Right forelimb (tissue), 1 donor: ENCODE data around the gene ARFGAP2.

Experiments
- DNase-seq: peaks from one replicate; pipeline ENCODE4 v3.0.0-alpha.2; 2018

ARFGAP2 gene

GRCh38 chr11:47166368-47166767 lies 10.3 kb downstream of the ARFGAP2 start:
- no peak for DNase-seq

DNA sequence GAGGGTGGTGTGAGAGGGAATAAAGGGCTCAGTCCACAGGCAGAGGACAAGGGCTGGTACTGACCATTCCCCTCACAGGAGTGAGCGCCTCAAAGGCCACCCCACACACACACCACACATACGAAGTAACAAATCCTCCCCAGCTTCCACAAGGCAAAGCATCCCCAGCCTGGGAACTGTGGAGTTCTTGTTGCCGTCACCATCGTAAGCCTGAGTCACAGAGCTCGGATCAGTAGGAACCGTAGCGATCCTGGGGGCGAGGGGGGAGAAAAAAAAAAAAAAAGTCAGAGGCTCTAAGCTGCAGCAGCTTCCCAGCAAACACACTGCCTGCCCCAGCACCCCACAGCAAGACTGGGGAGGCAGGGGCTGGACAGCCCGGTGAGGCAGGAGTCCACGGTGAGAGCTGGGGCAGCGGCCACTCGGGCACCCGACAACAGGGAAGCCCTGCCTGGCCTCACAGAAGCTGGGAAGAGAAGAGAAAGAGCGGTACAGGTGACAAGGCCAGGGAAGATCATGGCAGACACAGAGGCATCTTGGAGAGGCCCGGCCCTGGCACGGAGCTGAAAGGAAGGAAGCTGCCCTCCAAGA lies 11.3 kb downstream of the ARFGAP2 start:
- DNase-seq: no peak

GRCh38 chr11:47164321-47164720 lies 12.4 kb downstream of the ARFGAP2 start:
- no peak for DNase-seq

GRCh38 chr11:47163898-47164297 lies 12.8 kb downstream of the ARFGAP2 start:
- no peak for DNase-seq

- DNase-seq: no peak
These were observed 13.5 kb downstream of the ARFGAP2 start for GRCh38 chr11:47163193-47163592.

DNA sequence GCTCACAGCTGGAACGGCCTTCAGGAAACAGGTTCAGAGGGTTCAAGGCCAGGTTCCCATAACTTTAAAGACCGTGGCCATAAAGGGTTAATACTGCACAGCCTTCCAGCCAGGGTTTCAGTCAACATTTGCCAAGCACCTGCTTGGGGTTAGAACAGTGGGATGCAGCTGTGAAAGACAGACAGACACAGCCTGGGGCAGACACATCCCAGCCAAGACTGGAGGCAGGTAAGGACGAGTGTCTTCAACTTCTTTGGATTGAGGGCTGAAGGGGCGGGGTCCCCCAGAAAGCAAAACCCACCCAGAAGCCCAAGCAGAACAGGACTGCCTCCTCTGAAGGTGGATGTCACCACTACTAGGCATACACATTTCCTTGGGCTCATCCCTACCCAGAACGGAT lies 14.3 kb downstream of the ARFGAP2 start:
- no peak for DNase-seq

- no peak for DNase-seq
These were observed 14.8 kb downstream of the ARFGAP2 start for GRCh38 chr11:47161890-47162289.

- peak; percentile 86 for DNase-seq
These were observed 15.4 kb downstream of the ARFGAP2 start for GRCh38 chr11:47161134-47161854.

GRCh38 chr11:47160753-47161133 lies 15.9 kb downstream of the ARFGAP2 start:
- no peak for DNase-seq

DNA sequence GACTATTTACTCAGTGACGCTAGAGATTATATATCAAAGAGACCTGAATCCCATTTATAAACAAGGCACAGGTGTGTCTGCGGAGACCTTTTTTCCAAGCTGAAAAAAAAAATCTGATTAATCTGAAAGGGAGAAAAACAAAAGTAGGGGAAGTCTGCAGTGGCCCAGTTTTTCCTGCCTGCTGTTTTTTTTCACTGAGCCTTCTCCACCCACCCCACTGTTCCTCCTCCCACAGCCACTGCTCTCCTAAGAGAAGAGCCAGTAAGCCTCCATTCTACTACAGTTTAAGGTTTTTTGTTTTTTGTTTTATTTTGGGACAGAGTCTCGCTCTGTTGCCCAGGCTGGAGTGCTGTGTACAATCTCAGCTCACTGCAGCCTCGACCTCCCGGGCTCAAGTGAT lies 18.4 kb downstream of the ARFGAP2 start:
- DNase-seq: no peak

GRCh38 chr11:47157805-47158204 lies 18.9 kb downstream of the ARFGAP2 start:
- DNase-seq: no peak

DNA sequence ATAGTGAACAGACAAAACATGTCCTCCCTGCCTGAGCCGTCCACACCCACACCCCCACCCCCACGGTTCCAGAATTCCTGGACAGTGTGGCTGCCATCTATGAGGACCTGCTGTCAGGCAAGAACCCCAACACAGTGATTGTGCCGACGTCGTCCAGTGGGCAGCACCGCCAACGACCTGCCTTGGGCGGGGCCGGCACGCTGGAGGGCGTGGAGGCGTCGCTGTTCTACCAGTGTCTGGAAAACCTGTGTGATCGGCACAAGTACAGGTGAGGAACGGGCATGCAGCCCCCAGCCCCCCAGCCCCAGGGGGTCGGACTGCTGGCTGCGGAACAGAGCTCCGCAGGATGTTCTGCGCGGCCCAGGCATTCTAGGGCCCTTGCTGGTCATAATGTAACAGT lies 19.7 kb downstream of the ARFGAP2 start:
- no peak for DNase-seq

DNA sequence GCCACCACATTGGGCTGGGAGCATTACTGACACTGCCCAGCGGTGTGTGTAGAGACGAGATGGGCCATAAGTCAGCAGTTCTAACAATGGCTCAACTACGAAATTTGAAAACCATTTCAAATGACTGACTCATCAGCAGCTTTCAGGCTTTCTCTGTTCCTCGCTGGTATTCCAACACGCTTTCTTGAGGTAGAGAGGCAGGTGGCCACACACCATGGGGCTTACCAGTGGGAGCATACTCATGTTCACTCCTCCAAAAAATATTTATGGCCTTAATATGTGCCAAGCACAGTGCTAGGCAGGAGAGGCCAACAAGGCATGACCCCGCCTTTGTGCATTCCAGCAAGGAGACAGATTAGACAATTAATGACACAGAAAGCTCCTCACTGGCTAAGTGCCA lies 20.3 kb downstream of the ARFGAP2 start:
- no peak for DNase-seq

DNA sequence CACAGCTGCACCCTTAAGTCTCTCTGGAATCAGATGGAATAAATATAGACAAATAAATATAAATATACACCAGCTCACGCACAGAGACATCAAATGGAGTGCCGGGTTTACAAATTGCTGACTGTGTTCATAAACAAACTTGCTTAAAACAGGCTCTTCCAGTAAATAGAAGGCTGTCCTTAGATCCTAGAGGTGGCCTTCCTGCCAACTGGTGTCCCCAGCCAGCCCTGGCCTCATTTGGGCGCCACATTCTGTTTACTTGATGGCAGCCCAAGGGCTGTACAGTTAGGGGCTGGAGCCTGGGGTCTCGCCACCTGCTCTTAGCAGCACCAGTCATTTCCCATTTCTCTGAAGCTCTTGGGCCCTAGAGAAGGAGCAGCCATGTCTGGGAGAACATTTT lies 20.8 kb downstream of the ARFGAP2 start:
- no peak for DNase-seq

DNA sequence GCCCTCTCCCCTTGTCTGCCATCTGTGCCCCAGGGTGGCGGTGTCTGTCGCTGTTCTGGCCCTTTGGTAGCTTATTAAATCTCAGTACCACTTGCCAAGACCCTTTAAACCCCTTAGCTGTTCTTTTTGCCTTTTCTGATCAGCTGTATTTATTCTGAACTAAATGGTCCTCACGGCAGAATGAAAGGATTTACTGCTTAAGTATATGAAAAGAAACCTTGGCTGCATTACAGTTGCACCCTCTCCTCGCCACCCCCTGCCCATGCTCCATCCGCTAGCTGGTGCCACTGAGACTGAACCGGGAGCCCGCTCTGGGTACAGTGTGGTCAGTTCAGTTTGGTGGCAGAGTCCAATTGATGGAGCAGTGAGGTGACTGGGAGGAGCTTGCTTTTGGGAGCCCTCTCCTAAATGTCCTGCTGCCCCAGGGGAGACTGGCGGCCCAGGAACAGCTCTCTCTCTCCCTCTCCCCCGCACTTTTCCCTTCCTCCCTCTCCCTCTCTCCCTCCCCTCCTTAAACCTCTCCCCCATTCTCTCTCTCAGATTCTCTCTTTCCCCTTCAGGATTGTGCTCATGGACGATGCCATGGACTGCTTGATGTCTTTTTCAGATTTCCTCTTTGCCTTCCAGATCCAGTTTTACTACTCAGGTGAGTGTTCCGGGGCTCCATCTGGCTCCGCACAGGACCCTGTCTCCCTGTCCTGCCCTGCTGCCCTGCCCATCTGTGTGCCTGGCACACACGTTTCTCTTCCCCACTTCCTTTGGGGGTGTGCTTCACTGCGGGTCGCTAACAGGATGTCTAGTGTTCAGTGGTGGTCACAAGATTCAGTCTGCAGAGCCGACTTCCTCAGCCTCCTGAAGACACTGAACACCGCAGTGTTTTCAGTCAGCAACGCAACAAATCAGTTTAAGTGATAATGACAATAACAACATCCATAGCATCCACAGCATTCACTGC lies 21.8 kb downstream of the ARFGAP2 start:
- DNase-seq: peak; percentile 48

DNA sequence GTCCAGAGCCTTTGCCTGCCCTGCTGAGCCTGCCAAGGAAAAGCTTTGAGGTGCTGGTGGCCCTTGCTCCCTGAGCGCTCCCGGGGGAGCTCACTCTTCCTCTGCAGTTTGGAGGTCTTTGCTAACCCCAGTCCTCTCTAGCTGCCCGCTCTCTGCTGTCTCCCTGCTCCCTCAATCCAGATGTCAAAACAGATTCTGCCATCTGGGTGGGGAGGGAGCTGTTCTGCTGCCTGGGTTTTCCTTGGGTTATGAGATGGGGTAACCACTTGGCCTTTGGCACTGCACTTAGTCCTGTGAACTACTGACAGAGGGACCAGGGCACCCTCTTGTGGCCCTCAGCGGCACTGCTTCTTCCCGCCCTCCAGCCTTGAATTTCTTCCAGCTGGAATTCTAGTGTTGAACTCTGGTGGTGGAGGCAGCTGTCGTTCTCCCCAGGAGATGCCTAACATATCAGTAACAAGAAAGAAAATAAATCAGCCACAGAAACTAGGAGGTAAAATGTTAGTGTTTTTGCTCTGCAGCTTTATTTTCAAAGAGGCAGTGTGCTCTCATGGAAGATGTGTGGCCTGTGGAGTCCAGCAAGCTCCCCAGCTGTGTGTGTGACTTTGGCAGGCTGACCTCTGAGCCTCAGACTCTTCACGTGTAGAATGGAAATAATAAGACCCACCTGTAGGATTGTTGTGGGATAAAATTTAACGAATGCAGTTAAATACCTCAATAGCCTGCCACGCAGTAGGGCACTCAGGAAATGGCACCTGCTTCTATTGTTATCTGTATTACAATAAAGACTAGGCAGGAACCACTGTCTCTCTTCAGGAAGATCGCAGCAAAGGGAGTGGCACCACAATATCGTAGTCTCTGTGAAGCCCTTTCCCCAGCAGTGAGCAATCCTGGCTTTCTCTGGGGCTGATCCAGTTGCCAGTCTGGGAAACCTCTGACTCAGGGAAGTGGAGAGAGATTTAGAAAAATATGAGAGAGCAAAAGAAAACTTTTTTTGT lies 23.4 kb downstream of the ARFGAP2 start:
- DNase-seq: peak; percentile 92

DNA sequence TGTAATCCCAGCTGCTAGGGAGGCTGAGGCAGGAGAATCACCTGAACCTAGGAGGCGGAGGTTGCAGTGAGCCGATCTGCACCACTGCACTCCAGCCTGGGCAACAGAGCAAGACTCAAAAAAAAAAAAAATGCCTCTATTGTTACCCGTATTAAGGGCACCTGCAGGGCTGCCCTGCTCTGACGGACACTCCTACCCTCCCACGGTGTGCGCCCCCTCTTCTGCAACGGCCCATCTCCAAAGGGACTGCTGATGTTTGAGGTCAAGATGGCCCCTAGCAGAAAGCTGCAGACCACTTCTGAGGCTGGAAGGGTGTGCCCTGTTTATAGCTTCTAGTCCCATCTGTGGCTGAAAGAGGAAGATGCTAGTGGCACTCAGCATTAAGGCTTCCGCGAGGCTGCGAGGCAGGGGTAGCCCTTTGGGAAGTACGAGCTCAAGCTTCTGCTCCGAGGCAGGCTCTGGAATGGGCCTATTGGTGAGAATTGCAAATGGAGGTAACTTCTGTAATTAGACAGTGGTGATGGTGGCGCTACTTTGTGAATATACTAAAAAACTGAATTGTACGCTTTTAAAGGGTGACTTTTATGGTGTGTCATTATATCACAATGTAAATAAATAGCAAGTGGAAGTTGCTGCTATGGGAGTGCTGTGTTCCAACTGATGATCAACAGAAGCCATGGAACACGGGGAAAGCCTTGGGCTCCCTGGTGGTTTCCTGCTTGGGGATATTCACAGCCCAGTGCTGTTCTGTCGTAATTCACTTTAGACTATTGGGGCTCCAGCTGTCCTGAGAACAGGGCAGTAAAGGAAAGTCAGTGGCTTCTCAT lies 24.3 kb downstream of the ARFGAP2 start:
- no peak for DNase-seq

DNA sequence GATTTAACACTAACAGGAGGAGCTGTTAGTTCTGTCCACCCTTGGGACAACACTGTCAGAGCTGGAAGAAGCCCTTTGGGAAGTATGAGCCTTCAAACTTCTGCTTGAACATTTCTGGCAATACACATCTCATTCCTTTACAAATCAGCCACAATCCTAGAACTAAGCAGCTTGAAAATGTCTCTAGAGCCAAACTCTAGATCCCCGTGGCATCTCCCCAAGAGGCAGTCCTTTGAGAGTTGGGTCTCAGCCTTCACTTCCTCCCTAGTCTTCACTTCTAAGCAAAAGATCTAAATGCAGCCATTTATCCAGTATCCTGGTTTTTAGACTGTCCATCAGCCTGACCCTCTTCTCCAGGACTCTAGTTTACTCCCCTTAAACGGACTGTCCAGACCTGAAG lies 26.9 kb downstream of the ARFGAP2 start:
- DNase-seq: no peak

DNA sequence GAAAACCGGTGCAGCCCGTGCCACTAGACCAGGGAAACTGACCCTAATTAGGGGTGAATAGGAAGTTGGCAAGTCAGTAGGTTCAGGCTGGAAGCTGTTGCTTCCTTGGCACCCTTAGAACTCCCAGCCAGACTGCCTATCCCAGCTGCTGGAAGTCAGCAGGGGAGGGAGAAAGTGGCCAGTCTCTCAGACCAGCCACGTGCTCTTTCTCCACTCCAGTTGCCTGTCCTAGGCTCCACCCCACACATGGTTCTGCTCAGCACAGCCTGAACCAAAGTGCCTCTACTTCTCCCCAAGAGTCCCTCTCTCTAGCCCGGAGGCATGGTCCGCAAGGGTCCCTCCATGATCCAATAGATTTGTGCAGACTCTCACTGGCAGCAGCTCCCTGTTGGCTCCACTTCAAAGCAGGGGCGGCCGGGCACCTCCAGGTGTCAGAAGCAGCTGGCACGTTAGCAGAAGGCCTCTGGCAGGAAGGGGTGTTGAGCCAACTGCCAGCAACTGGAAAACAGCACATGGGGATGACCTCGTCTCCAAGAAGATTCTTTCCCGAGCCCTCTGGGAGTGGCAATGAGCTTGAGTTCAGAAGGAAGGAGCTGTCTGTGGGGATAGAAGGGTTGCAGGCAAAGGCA lies 27.7 kb downstream of the ARFGAP2 start:
- no peak for DNase-seq

GRCh38 chr11:47148270-47148669 lies 28.4 kb downstream of the ARFGAP2 start:
- DNase-seq: no peak

- no peak for DNase-seq
These were observed 29.0 kb downstream of the ARFGAP2 start for GRCh38 chr11:47147681-47148080.
